Measurements from ENCODE around the gene DNER. TPM values are rescaled to one million over a fixed set of nuclear protein-coding genes. Genes with fewer than 3 reads are reported as not detected.

The DNER gene
- total and polyA plus RNA-seq, 4 donors, result 0.01 TPM; not detected in 3

DNA sequence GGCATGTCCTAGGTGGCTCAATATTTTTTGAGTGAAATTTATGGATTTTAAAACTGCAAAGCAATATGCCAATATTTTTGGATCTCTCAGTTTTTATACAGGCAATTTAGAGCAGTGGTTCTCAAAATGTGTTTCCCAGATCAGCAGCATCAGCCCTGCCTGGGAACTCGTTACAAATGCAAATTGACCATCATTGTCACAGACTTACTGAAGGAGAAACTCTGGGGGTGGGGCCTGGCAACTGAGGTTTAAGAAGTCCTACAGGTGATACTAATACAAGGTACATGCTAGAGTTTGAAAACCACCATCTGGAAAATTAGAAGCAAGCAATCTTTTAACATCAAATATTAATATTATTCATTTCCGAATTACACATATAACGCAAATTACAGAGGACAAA is 227.7 kb downstream of the DNER start:
- H3K9me3 ChIP-seq (ENCODE audit: control insufficient read depth in 4 of 4, low read length in 3 of 4), result peaks cover 0 to 2% (median 0%) of the 10 kb centered on the region in 4 donors
- DNase-seq (ENCODE audit: low spot score), result no peak
- no peaks in the 10 kb centered on the region for H3K4me1 ChIP-seq (ENCODE audit: control insufficient read depth in 4 of 4, insufficient read depth in 4 of 4, low read length in 3 of 4)
- H3K4me3 ChIP-seq (ENCODE audit: low read depth in 1 of 3, low read length in 3 of 3), result no peak overlapping the region
- no peak overlapping the region for H3K9ac ChIP-seq (ENCODE audit: low read depth in 1 of 2, low read length in 2 of 2)
- no peak overlapping the region for H3K27ac ChIP-seq (ENCODE audit: low read depth in 1 of 2, low read length in 2 of 2)
- H3K36me3 ChIP-seq (ENCODE audit: control insufficient read depth in 4 of 4, insufficient read depth in 3 of 4, low read depth in 1 of 4, low read length in 3 of 4), result no peaks in the 10 kb centered on the region
- 70% methylated on average over 3 of the region's 3 CpGs for WGBS
- no peak for TF ChIP-seq SP1 (IDR thresholded peaks at IDR 0.05)
- no peak for TF ChIP-seq FOXA2 (IDR thresholded peaks at IDR 0.05)
- TF ChIP-seq HNF4G (IDR thresholded peaks at IDR 0.05), result no peak
- TF ChIP-seq RXRA (IDR thresholded peaks at IDR 0.05), result no peak
- TF ChIP-seq GABPA (IDR thresholded peaks at IDR 0.05 in 1 of 2, conservative IDR thresholded peaks at IDR 0.05 in 1 of 2), result no peak
- TF ChIP-seq REST (IDR thresholded peaks at IDR 0.05), result no peak
- TF ChIP-seq, protein P1, sequence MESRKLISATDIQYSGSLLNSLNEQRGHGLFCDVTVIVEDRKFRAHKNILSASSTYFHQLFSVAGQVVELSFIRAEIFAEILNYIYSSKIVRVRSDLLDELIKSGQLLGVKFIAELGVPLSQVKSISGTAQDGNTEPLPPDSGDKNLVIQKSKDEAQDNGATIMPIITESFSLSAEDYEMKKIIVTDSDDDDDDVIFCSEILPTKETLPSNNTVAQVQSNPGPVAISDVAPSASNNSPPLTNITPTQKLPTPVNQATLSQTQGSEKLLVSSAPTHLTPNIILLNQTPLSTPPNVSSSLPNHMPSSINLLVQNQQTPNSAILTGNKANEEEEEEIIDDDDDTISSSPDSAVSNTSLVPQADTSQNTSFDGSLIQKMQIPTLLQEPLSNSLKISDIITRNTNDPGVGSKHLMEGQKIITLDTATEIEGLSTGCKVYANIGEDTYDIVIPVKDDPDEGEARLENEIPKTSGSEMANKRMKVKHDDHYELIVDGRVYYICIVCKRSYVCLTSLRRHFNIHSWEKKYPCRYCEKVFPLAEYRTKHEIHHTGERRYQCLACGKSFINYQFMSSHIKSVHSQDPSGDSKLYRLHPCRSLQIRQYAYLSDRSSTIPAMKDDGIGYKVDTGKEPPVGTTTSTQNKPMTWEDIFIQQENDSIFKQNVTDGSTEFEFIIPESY (IDR thresholded peaks at IDR 0.05), result no peak
- TF ChIP-seq HNF4A (conservative IDR thresholded peaks at IDR 0.05), result no peak
- no peak for TF ChIP-seq JUND (IDR thresholded peaks at IDR 0.05)
- TF ChIP-seq FOXA1 (IDR thresholded peaks at IDR 0.05), result no peak
- TF ChIP-seq EGR1 (IDR thresholded peaks at IDR 0.05; ENCODE audit: low read depth in 2 of 2), result no peak
- no peak for TF ChIP-seq NR2F2 (IDR thresholded peaks at IDR 0.05)
- TF ChIP-seq, protein P2, sequence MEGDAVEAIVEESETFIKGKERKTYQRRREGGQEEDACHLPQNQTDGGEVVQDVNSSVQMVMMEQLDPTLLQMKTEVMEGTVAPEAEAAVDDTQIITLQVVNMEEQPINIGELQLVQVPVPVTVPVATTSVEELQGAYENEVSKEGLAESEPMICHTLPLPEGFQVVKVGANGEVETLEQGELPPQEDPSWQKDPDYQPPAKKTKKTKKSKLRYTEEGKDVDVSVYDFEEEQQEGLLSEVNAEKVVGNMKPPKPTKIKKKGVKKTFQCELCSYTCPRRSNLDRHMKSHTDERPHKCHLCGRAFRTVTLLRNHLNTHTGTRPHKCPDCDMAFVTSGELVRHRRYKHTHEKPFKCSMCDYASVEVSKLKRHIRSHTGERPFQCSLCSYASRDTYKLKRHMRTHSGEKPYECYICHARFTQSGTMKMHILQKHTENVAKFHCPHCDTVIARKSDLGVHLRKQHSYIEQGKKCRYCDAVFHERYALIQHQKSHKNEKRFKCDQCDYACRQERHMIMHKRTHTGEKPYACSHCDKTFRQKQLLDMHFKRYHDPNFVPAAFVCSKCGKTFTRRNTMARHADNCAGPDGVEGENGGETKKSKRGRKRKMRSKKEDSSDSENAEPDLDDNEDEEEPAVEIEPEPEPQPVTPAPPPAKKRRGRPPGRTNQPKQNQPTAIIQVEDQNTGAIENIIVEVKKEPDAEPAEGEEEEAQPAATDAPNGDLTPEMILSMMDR (IDR thresholded peaks at IDR 0.05; ENCODE audit: low read depth, low read length, missing input control), result no peak
- H3K27me3 ChIP-seq (ENCODE audit: control insufficient read depth in 4 of 4, insufficient read depth in 4 of 4, low read length in 3 of 4), result peaks cover 0 to 4% (median 0%) of the 10 kb centered on the region in 4 donors

DNA sequence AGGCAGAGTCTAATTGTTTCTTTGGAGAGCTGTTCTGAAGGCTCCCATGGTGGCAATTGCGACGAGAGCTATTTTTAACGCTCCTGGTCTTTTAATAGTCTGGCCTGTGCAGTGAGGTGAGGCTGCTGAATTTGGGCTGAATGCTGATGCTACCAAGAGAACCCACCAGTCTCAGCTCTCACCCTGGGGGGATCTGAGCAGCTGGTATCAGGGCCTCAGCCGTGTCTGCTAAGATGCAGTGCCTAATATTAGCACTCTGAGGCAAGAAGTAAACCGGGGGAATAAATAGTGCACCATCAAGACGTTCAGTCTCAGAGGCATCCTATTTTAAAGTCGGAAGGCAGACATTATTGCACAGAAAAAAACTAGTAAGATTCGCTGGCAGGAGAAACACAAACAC is 228.5 kb downstream of the DNER start:
- WGBS, result 53% methylated on average over 8 of the region's 8 CpGs
- no peak overlapping the region for H3K4me3 ChIP-seq (ENCODE audit: low read depth in 1 of 3, low read length in 3 of 3)
- H3K9me3 ChIP-seq (ENCODE audit: control insufficient read depth in 4 of 4, low read length in 3 of 4), result peaks cover 0 to 2% (median 0%) of the 10 kb centered on the region in 4 donors
- H3K27ac ChIP-seq (ENCODE audit: low read depth in 1 of 2, low read length in 2 of 2), result no peak overlapping the region
- no peaks in the 10 kb centered on the region for H3K4me1 ChIP-seq (ENCODE audit: control insufficient read depth in 4 of 4, insufficient read depth in 4 of 4, low read length in 3 of 4)
- DNase-seq (ENCODE audit: low spot score), result no peak
- TF ChIP-seq GABPA (IDR thresholded peaks at IDR 0.05 in 1 of 2, conservative IDR thresholded peaks at IDR 0.05 in 1 of 2), result no peak
- no peak for TF ChIP-seq SP1 (IDR thresholded peaks at IDR 0.05)
- TF ChIP-seq JUND (IDR thresholded peaks at IDR 0.05), result no peak
- TF ChIP-seq, protein P3, sequence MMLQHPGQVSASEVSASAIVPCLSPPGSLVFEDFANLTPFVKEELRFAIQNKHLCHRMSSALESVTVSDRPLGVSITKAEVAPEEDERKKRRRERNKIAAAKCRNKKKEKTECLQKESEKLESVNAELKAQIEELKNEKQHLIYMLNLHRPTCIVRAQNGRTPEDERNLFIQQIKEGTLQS (IDR thresholded peaks at IDR 0.05), result no peak
- TF ChIP-seq, protein P1 (IDR thresholded peaks at IDR 0.05), result no peak
- TF ChIP-seq HNF4G (IDR thresholded peaks at IDR 0.05), result no peak
- TF ChIP-seq, protein P4, sequence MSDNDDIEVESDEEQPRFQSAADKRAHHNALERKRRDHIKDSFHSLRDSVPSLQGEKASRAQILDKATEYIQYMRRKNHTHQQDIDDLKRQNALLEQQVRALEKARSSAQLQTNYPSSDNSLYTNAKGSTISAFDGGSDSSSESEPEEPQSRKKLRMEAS (IDR thresholded peaks at IDR 0.05), result no peak
- no peak for TF ChIP-seq REST (IDR thresholded peaks at IDR 0.05)
- H3K9ac ChIP-seq (ENCODE audit: low read depth in 1 of 2, low read length in 2 of 2), result no peak overlapping the region
- H3K36me3 ChIP-seq (ENCODE audit: control insufficient read depth in 4 of 4, insufficient read depth in 3 of 4, low read depth in 1 of 4, low read length in 3 of 4), result no peaks in the 10 kb centered on the region
- peaks cover 0 to 4% (median 0%) of the 10 kb centered on the region in 4 donors for H3K27me3 ChIP-seq (ENCODE audit: control insufficient read depth in 4 of 4, insufficient read depth in 4 of 4, low read length in 3 of 4)
